ENCODE data around the gene SNX20.

- no peak for TF ChIP-seq CTCF (IDR thresholded peaks at IDR 0.05)
- no peak for TF ChIP-seq POLR2A (IDR thresholded peaks at IDR 0.05)
Measured at GRCh38 chr16:50680556-50680893, 587 bp downstream of the SNX20 start.
